Measurements from ENCODE around the gene ASB7. TPM values are rescaled to one million over a fixed set of nuclear protein-coding genes. Genes with fewer than 3 reads are reported as not detected.

ASB7 gene
- total RNA-seq, 1 donor from 2014 or later: 23.7 TPM

GRCh38 chr15:100598655-100599054 is 3.7 kb upstream of the ASB7 start:
- no peak for DNase-seq

GRCh38 chr15:100601163-100601562 is 1.2 kb upstream of the ASB7 start:
- DNase-seq: peak; percentile 58

- no peak for DNase-seq
Observed at GRCh38 chr15:100601617-100602063, 749 bp upstream of the ASB7 start.

- peak; percentile 51 for DNase-seq
Observed at GRCh38 chr15:100602823-100603393, 519 bp downstream of the ASB7 start.

GRCh38 chr15:100612539-100612938 is 10.2 kb downstream of the ASB7 start:
- DNase-seq: no peak

- DNase-seq: no peak
Observed at GRCh38 chr15:100613208-100613607, 10.8 kb downstream of the ASB7 start.

GRCh38 chr15:100614336-100614735 is 11.9 kb downstream of the ASB7 start:
- no peak for DNase-seq

GRCh38 chr15:100614918-100615317 is 12.5 kb downstream of the ASB7 start:
- no peak for DNase-seq

- no peak for DNase-seq
Observed at GRCh38 chr15:100615801-100616200, 13.4 kb downstream of the ASB7 start.

GRCh38 chr15:100616700-100617099 is 14.3 kb downstream of the ASB7 start:
- DNase-seq: no peak

GRCh38 chr15:100623301-100623700 is 20.9 kb downstream of the ASB7 start:
- DNase-seq: no peak

GRCh38 chr15:100627789-100628395 is 25.5 kb downstream of the ASB7 start:
- peak; percentile 91 for DNase-seq

- no peak for DNase-seq
Observed at GRCh38 chr15:100628746-100629145, 26.4 kb downstream of the ASB7 start.

GRCh38 chr15:100631831-100632230 is 29.4 kb downstream of the ASB7 start:
- DNase-seq: no peak

GRCh38 chr15:100633763-100634075 is 31.3 kb downstream of the ASB7 start:
- DNase-seq: no peak

GRCh38 chr15:100635406-100636071 is 33.1 kb downstream of the ASB7 start:
- DNase-seq: peak; percentile 32

GRCh38 chr15:100638177-100638730 is 35.9 kb downstream of the ASB7 start:
- DNase-seq: no peak

- DNase-seq: no peak
Observed at GRCh38 chr15:100642213-100642949, 40.0 kb downstream of the ASB7 start.

- DNase-seq: no peak
Observed at GRCh38 chr15:100642950-100643338, 40.6 kb downstream of the ASB7 start.

GRCh38 chr15:100645671-100646070 is 43.3 kb downstream of the ASB7 start:
- no peak for DNase-seq

- no peak for DNase-seq
Observed at GRCh38 chr15:100648951-100649350, 46.6 kb downstream of the ASB7 start.

- no peak for DNase-seq
Observed at GRCh38 chr15:100650685-100651084, 48.3 kb downstream of the ASB7 start.

- DNase-seq: no peak
Observed at GRCh38 chr15:100651253-100651652, 48.9 kb downstream of the ASB7 start.
